ENCODE results near the gene COX11.
A peak's percentile ranks its signal among the peaks of the same experiment; 100 is the strongest.

Gene COX11

DNA sequence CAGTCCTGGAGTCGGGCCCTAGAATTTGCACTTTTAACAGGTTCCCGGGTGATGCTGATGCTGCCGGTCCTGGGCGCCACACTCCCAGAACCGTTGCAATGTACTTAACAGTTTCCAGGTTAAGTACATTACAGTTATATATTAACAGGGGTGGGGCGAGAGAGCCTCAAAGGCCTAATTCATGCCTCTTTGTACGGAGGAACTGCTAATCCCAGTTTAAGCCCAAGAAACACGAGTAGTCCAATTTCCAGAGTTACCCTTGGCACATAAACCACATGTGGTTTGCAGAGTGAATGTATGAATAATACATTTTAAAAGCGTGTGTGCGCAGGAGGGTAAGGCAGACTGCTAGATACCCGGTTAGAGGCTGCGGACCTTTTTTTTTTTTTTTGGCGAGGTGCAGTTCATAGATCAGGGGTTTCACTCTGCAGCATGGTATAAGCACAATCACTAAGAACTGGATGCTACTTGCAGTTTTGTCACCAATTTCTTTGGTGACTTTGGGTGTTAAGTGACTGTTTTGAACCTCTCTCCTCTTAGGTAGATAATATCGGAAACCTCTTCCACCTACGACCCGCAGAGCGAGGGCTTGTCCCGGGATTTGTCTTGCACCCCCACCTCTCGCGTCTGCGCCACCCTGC is 713 bp downstream of the COX11 start:
- DNase-seq (ENCODE audit: low spot score) = peak; percentile 84

- peak; percentile 85 for DNase-seq (ENCODE audit: low spot score)
Measured at GRCh38 chr17:54956791-54957190, 11.7 kb downstream of the COX11 start.

GRCh38 chr17:54951286-54951685 is 17.2 kb downstream of the COX11 start:
- no peak for DNase-seq (ENCODE audit: low spot score)

DNA sequence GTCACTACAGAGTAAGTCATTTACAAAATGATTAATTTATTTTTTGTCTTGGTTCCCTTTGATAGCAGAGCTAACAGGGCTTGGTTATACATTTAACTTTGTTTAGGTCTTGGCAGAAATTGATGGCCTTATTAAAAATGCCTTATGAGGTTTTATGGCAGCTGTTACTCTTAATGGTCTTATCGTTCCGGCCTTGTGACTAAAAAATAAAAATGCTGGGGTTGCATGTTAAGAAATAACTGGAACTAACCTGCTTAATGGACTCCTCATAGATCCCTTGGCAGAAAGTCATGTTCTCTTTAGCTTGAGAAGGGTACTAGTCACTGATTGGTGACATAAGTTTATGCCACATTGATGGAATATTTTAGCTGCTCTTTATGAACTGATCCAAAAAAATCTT is 18.3 kb downstream of the COX11 start:
- no peak for DNase-seq (ENCODE audit: low spot score)

GRCh38 chr17:54948380-54948779 is 20.1 kb downstream of the COX11 start:
- no peak for DNase-seq (ENCODE audit: low spot score)

DNA sequence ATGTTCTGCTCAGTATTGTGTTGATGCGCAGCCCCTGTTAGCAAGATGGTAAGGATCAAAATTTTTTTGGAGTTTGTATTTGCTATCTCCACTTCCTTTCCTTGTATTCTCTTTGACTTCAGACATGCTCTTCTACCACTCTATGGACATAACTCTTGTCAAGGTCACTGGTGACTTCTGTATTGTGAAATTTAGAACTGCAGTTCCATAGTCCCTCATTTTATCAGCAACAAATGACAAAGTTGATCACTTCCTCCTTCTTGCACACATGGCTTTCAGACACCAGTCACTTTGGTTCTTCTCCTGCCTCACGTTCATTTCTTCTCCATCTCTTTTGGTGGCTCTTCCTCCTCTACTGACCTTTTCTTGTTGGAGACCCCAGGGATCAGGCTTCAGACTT is 21.1 kb downstream of the COX11 start:
- DNase-seq (ENCODE audit: low spot score) = no peak

DNA sequence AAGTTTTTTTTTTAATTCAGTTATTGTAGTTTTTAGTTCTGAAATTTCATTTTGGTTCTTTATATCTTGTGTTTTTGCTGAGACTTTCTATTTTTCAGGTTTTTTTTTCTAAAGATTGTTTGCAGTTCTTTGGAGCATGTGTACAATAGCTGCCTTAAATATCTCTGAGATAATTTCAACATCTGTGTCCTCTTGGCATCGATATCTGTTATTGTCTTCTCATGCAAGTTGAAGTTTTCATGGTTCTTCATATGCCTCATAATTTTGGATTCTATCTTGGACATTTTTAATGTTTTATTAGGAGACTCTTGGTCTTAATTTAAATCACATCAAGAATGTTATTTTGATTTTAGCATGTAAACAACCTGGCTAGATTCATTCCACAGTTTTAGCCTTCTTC is 22.8 kb downstream of the COX11 start:
- DNase-seq (ENCODE audit: low spot score) = no peak

- no peak for DNase-seq (ENCODE audit: low spot score)
Measured at GRCh38 chr17:54945231-54945630, 23.2 kb downstream of the COX11 start.

- DNase-seq (ENCODE audit: low spot score) = no peak
Measured at GRCh38 chr17:54944796-54945195, 23.7 kb downstream of the COX11 start.

- DNase-seq (ENCODE audit: low spot score) = no peak
Measured at GRCh38 chr17:54941285-54941684, 27.2 kb downstream of the COX11 start.

- DNase-seq (ENCODE audit: low spot score) = no peak
Measured at GRCh38 chr17:54937426-54937825, 31.0 kb downstream of the COX11 start.

GRCh38 chr17:54937018-54937417 is 31.4 kb downstream of the COX11 start:
- no peak for DNase-seq (ENCODE audit: low spot score)

- no peak for DNase-seq (ENCODE audit: low spot score)
Measured at GRCh38 chr17:54935471-54935870, 33.0 kb downstream of the COX11 start.

DNA sequence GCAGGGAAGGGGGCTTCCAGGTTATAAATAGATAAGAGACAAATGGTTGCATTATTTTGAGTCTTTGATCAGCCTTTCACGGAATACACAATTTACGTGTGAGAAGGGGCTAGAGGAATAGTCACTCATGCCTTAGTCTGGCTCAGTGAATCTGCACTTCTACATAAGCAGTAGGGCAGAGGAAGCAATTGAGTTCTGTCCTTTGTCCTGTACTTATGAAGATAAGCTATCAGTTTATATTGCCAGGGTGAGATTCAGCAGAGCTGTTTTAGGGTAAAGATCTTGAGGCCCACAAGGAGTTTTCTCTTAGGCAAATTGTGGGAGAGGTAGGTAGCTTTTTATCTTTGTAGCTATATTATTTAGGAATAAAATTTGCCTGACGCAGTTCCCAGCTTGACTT is 34.5 kb downstream of the COX11 start:
- DNase-seq (ENCODE audit: low spot score) = no peak

DNA sequence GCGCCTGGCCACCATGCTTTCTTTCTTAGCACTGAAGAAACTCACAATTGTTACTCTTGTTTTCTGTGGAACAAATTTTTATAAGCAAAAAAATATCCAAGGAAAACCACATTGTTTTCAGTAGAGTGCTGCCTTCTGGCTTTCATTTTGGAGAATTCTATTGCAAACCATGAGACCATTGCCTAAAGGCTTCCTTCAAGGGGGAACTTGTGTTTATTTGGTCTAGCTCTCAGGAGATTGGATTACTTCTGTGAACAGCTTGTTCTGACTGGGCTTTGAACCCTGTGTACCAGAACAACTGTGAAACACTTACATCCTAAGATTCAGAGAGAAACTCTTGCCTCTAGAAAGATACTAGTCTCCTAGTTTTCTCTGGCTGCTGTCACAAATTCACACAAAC is 35.7 kb downstream of the COX11 start:
- no peak for DNase-seq (ENCODE audit: low spot score)

DNA sequence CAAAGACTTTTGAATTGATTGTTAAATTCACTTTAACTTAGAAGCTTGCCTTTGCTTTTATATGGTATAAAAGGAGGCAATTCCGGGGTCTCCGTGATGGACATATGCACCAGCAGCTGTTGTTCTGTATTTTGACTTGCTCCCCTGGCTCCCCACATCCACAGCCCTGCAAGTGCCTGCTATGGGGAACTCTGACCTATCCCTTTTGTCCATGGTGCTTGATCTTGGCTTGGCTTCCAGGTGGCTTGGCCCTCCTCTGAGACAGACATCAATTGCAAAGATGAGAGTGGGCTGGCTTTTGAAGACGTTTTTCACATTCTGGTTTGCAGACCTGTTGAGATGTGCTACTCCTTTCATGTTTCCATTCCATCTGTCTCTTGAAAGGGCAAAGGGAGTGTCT is 40.9 kb downstream of the COX11 start:
- DNase-seq (ENCODE audit: low spot score) = no peak

DNA sequence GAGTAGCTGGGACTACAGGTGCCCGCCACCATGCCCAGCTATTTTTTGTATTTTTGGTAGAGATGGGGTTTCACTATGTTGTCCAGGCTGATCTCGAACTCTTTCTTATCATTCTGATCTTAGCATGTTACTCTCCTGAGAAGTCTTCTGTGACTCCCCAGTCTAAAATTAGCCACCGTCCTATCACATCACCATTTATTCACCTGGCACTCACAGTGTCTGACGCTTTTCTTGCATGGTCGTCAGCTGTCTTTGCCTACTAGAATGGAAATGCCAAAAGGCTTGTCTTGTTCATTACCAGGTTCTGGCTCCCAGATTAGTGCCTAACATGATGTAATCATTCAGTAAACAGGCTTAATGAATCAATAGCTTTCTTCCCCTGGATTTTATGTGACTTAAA is 44.0 kb downstream of the COX11 start:
- no peak for DNase-seq (ENCODE audit: low spot score)

DNA sequence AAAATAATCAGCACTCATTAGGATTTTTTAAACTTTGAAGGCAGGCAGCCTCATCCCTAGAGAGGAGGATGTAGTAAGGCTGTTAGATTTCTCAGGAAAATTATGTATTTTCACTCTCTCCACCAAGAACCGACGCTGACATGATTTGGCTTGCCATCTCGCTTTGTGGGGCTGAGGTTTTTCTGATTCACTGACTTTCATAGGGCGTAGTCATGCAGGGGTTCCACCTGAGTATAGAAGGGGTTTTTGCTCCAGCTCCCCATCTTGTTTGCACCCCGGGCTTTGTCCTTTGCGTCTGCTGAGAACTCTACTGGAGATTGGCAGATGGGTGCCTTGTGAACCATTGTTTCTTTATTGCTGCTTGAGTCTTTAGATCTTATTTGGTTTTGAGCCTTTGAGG is 47.6 kb downstream of the COX11 start:
- DNase-seq (ENCODE audit: low spot score) = no peak

- no peak for DNase-seq (ENCODE audit: low spot score)
Measured at GRCh38 chr17:54919425-54919824, 49.0 kb downstream of the COX11 start.

DNA sequence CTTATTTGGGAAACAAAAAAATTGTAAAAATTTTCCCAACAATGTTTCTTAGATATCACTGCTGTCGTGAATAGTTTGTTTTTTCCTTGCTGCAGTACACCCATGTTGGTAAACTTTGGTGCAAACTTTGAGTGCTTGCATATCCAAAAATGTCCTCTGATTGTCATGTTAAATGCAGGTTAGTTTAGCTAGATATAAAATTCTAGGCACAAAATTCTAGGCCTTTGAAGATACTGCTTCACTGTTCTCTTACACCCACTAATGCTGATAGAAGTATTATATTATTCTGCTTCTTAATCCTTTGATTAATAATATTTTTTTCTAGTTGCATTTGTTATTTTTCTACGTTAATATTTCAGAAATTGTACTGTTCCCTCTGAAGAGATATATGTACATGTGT is 51.7 kb downstream of the COX11 start:
- no peak for DNase-seq (ENCODE audit: low spot score)

All from D341Med (cell line).